Heart left ventricle (tissue), 13 donors: ENCODE measurements around the gene PTH2R.

ENCODE experiments used
- CTCF ChIP-seq, 12 donors: fragments of 200-600 bp; sonication (generic) in 4 of 12; IDR thresholded peaks; one replicate each; pipeline versions ENCODE4 v1.5.0 to v1.8.0; 2018 to 2022; ENCODE audit warnings: antibody characterized with exemption in 12 of 12, mild to moderate bottlenecking in 5 of 12
- POLR2A ChIP-seq, 2 donors: fragments of 450-650 bp; IDR thresholded peaks; one replicate each; pipeline ENCODE4 v1.6.1; 2017; ENCODE audit warnings: antibody characterized with exemption in 2 of 2, mild to moderate bottlenecking in 2 of 2, moderate library complexity in 2 of 2
- donor health status: ischemic (EF 13 %, LVEDD 7.1; RV severe dilation, severe dysfunction).
- donor health status: DM: no; HTN: yes; CAD: no.
- donor health status: DM: no; HTN: no; CAD: no.
- donor health status: ischemic (EF 25% LVEDD 6.9; RV normal size, moderate dysfunction).
- donor health status: ischemic (EF 25% LVEDD 5.7; RV mildly dilated, moderate dysfunction).
- donor health status: ischemic (EF 35%, LVEDD 5.7; RV mildly dilated, moderate dysfunction).
- donor health status: nonischemic (EF 11% LVEDD 7.7; RV severe dilation, severe dysfunction).
- donor health status: DM: yes; HTN: yes; CAD: no.
- donor health status: PGD.
- donor health status: ischemic (EF 29% LVEDD 5.4; RV normal size, mild dysfunction).
- donor health status: nonischemic (EF 23%, LVEDD 6.1; RV moderate dilation, normal function).

- no peak for TF ChIP-seq POLR2A (IDR thresholded peaks at IDR 0.05)
- TF ChIP-seq CTCF (IDR thresholded peaks at IDR 0.05) = no peak
These were observed 104.4 kb downstream of the PTH2R start for GRCh38 chr2:208511016-208511415.
